Stimulated activated CD8-positive, alpha-beta memory T cell treated with anti-CD3 and anti-CD28 coated beads, Interleukin-2, amount 100 ng/mL, for 48 hours (primary cell): ENCODE measurements around the gene RECQL5.

Source experiments
- DNase-seq, 2 donors: peaks; one replicate each; pipeline ENCODE4 v3.0.0-alpha.2; 2020; ENCODE audit warnings: low read depth in 2 of 2

The RECQL5 gene

GRCh38 chr17:75688209-75688825 is 21.4 kb upstream of the RECQL5 start:
- DNase-seq, result no peak

- no peak for DNase-seq
Observed at GRCh38 chr17:75685499-75685898, 18.5 kb upstream of the RECQL5 start.

GRCh38 chr17:75684924-75685323 is 18.0 kb upstream of the RECQL5 start:
- DNase-seq, result no peak

GRCh38 chr17:75684249-75684648 is 17.3 kb upstream of the RECQL5 start:
- DNase-seq, result no peak

- DNase-seq, result no peak
Observed at GRCh38 chr17:75683583-75683982, 16.6 kb upstream of the RECQL5 start.

GRCh38 chr17:75681289-75681688 is 14.3 kb upstream of the RECQL5 start:
- no peak for DNase-seq

GRCh38 chr17:75680431-75680830 is 13.5 kb upstream of the RECQL5 start:
- no peak for DNase-seq

GRCh38 chr17:75679706-75680211 is 12.8 kb upstream of the RECQL5 start:
- DNase-seq, result no peak

- DNase-seq, result no peak
Observed at GRCh38 chr17:75676461-75676860, 9.5 kb upstream of the RECQL5 start.

GRCh38 chr17:75673487-75673886 is 6.5 kb upstream of the RECQL5 start:
- DNase-seq, result no peak

GRCh38 chr17:75672011-75672410 is 5.1 kb upstream of the RECQL5 start:
- no peak for DNase-seq

- no peak for DNase-seq
Observed at GRCh38 chr17:75670868-75671267, 3.9 kb upstream of the RECQL5 start.

GRCh38 chr17:75668489-75668888 is 1.5 kb upstream of the RECQL5 start:
- DNase-seq, result no peak

- DNase-seq, result no peak
Observed at GRCh38 chr17:75667825-75668224, 871 bp upstream of the RECQL5 start.

GRCh38 chr17:75665981-75666380 is 973 bp downstream of the RECQL5 start:
- DNase-seq, result no peak

- DNase-seq, result no peak
Observed at GRCh38 chr17:75664099-75664549, 2.8 kb downstream of the RECQL5 start.

GRCh38 chr17:75662511-75662910 is 4.4 kb downstream of the RECQL5 start:
- DNase-seq, result no peak

GRCh38 chr17:75661531-75661930 is 5.4 kb downstream of the RECQL5 start:
- no peak for DNase-seq

- no peak for DNase-seq
Observed at GRCh38 chr17:75658237-75658636, 8.7 kb downstream of the RECQL5 start.

- DNase-seq, result no peak
Observed at GRCh38 chr17:75654176-75654575, 12.8 kb downstream of the RECQL5 start.

- DNase-seq, result peak in 1 of 2 donors; percentile 14
Observed at GRCh38 chr17:75652934-75653549, 13.9 kb downstream of the RECQL5 start.

- no peak for DNase-seq
Observed at GRCh38 chr17:75652341-75652740, 14.6 kb downstream of the RECQL5 start.

GRCh38 chr17:75650874-75651273 is 16.1 kb downstream of the RECQL5 start:
- no peak for DNase-seq

GRCh38 chr17:75649687-75650086 is 17.3 kb downstream of the RECQL5 start:
- no peak for DNase-seq
